ENCODE data around the gene ASTL. TPM values are rescaled to one million over a fixed set of nuclear protein-coding genes. Genes with fewer than 3 reads are reported as not detected.

ASTL gene
- total RNA-seq, 1 donor from 2014 or later = not detected

DNA sequence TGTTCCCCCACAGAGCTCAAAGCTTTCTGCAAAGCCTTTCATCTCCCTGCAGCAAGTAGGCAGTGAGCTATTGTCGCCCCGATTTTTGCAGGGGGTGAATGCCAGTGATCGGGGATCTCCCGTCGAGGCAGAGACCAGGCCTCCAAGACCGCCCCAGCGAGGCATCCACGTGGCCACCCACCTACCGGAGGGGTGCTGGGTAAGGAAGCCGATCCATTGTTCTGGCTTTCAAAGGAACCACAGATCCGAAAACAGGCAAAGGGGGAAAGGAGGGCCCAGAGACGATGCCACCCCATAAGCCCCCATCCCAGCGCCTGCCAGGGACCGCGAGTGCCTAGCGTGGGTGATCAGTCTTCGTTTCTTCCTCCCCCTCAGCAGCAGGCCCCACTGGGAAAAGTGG is 24.4 kb downstream of the ASTL start:
- peak overlapping the region in 1 of 3 donors; percentile 45 for H3K4me3 ChIP-seq (ENCODE audit: low read length in 3 of 3)
- H3K27me3 ChIP-seq (ENCODE audit: control insufficient read depth in 3 of 3, insufficient read depth in 3 of 3, low read length in 3 of 3) = peaks cover 29 to 52% (median 39%) of the 10 kb centered on the region in 3 donors
- no peaks in the 10 kb centered on the region for H3K36me3 ChIP-seq (ENCODE audit: control insufficient read depth in 3 of 3, insufficient read depth in 3 of 3, low read length in 3 of 3)
- peak overlapping the region in 2 of 3 donors; percentile 14 to 66 for H3K9ac ChIP-seq (ENCODE audit: low read depth in 1 of 3, low read length in 3 of 3)
- no peaks in the 10 kb centered on the region for H3K9me3 ChIP-seq (ENCODE audit: control insufficient read depth in 3 of 3, low read length in 3 of 3)
- H3K4me1 ChIP-seq (ENCODE audit: control insufficient read depth in 3 of 3, insufficient read depth in 3 of 3, low read length in 3 of 3) = peaks cover 23 to 26% (median 23%) of the 10 kb centered on the region in 3 donors
- peak overlapping the region; percentile 7 for H3K27ac ChIP-seq (ENCODE audit: low read depth, low read length)

- peak overlapping the region in 2 of 3 donors; percentile 25 to 45 for H3K9ac ChIP-seq (ENCODE audit: low read depth in 1 of 3, low read length in 3 of 3)
- peak overlapping the region in 1 of 3 donors; percentile 29 for H3K4me3 ChIP-seq (ENCODE audit: low read length in 3 of 3)
- no peaks in the 10 kb centered on the region for H3K9me3 ChIP-seq (ENCODE audit: control insufficient read depth in 3 of 3, low read length in 3 of 3)
- H3K27me3 ChIP-seq (ENCODE audit: control insufficient read depth in 3 of 3, insufficient read depth in 3 of 3, low read length in 3 of 3) = peaks cover 29 to 56% (median 38%) of the 10 kb centered on the region in 3 donors
- no peak overlapping the region for H3K27ac ChIP-seq (ENCODE audit: low read depth, low read length)
- H3K36me3 ChIP-seq (ENCODE audit: control insufficient read depth in 3 of 3, insufficient read depth in 3 of 3, low read length in 3 of 3) = no peaks in the 10 kb centered on the region
- peaks cover 17 to 26% (median 25%) of the 10 kb centered on the region in 3 donors for H3K4me1 ChIP-seq (ENCODE audit: control insufficient read depth in 3 of 3, insufficient read depth in 3 of 3, low read length in 3 of 3)
Observed at GRCh38 chr2:96113367-96113677, 25.0 kb downstream of the ASTL start.

GRCh38 chr2:96112501-96113366 is 25.6 kb downstream of the ASTL start:
- no peaks in the 10 kb centered on the region for H3K9me3 ChIP-seq (ENCODE audit: control insufficient read depth in 3 of 3, low read length in 3 of 3)
- peaks cover 11 to 25% (median 20%) of the 10 kb centered on the region in 3 donors for H3K4me1 ChIP-seq (ENCODE audit: control insufficient read depth in 3 of 3, insufficient read depth in 3 of 3, low read length in 3 of 3)
- H3K27ac ChIP-seq (ENCODE audit: low read depth, low read length) = no peak overlapping the region
- no peaks in the 10 kb centered on the region for H3K36me3 ChIP-seq (ENCODE audit: control insufficient read depth in 3 of 3, insufficient read depth in 3 of 3, low read length in 3 of 3)
- H3K27me3 ChIP-seq (ENCODE audit: control insufficient read depth in 3 of 3, insufficient read depth in 3 of 3, low read length in 3 of 3) = peaks cover 29 to 55% (median 37%) of the 10 kb centered on the region in 3 donors
- H3K4me3 ChIP-seq (ENCODE audit: low read length in 3 of 3) = peak overlapping the region in 1 of 3 donors; percentile 29
- peak overlapping the region in 2 of 3 donors; percentile 25 to 45 for H3K9ac ChIP-seq (ENCODE audit: low read depth in 1 of 3, low read length in 3 of 3)

GRCh38 chr2:96111823-96112500 is 26.3 kb downstream of the ASTL start:
- Histone ChIP-seq H3K27me3 (ENCODE audit: control insufficient read depth in 3 of 3, insufficient read depth in 3 of 3, low read length in 3 of 3) (peaks cover 25 to 49% (median 31%) of the 10 kb centered on the region in 3 donors), H3K4me1 (ENCODE audit: control insufficient read depth in 3 of 3, insufficient read depth in 3 of 3, low read length in 3 of 3) (peaks cover 4 to 22% (median 18%) of the 10 kb centered on the region in 3 donors), H3K27ac (ENCODE audit: low read depth, low read length) (no peak overlapping the region)

GRCh38 chr2:96111257-96111640 is 27.1 kb downstream of the ASTL start:
- Histone ChIP-seq H3K9ac (ENCODE audit: low read depth in 1 of 3, low read length in 3 of 3) (no peak overlapping the region), H3K27ac (ENCODE audit: low read depth, low read length) (no peak overlapping the region), H3K27me3 (ENCODE audit: control insufficient read depth in 3 of 3, insufficient read depth in 3 of 3, low read length in 3 of 3) (peaks cover 25 to 49% (median 27%) of the 10 kb centered on the region in 3 donors), H3K9me3 (ENCODE audit: control insufficient read depth in 3 of 3, low read length in 3 of 3) (no peaks in the 10 kb centered on the region), H3K36me3 (ENCODE audit: control insufficient read depth in 3 of 3, insufficient read depth in 3 of 3, low read length in 3 of 3) (no peaks in the 10 kb centered on the region), H3K4me1 (ENCODE audit: control insufficient read depth in 3 of 3, insufficient read depth in 3 of 3, low read length in 3 of 3) (peaks cover 4 to 22% (median 18%) of the 10 kb centered on the region in 3 donors), H3K4me3 (ENCODE audit: low read length in 3 of 3) (no peak overlapping the region)

More at GRCh38 chr2:96111823-96112500, 26.3 kb downstream of the ASTL start:
- no peaks in the 10 kb centered on the region for H3K36me3 ChIP-seq (ENCODE audit: control insufficient read depth in 3 of 3, insufficient read depth in 3 of 3, low read length in 3 of 3)
- no peak overlapping the region for H3K9ac ChIP-seq (ENCODE audit: low read depth in 1 of 3, low read length in 3 of 3)
- no peaks in the 10 kb centered on the region for H3K9me3 ChIP-seq (ENCODE audit: control insufficient read depth in 3 of 3, low read length in 3 of 3)
- no peak overlapping the region for H3K4me3 ChIP-seq (ENCODE audit: low read length in 3 of 3)

- Histone ChIP-seq H3K4me3 (ENCODE audit: low read length in 3 of 3) (no peak overlapping the region), H3K27me3 (ENCODE audit: control insufficient read depth in 3 of 3, insufficient read depth in 3 of 3, low read length in 3 of 3) (peaks cover 20 to 44% (median 22%) of the 10 kb centered on the region in 3 donors), H3K36me3 (ENCODE audit: control insufficient read depth in 3 of 3, insufficient read depth in 3 of 3, low read length in 3 of 3) (no peaks in the 10 kb centered on the region), H3K4me1 (ENCODE audit: control insufficient read depth in 3 of 3, insufficient read depth in 3 of 3, low read length in 3 of 3) (peaks cover 0 to 22% (median 18%) of the 10 kb centered on the region in 3 donors), H3K9ac (ENCODE audit: low read depth in 1 of 3, low read length in 3 of 3) (no peak overlapping the region), H3K9me3 (ENCODE audit: control insufficient read depth in 3 of 3, low read length in 3 of 3) (peaks cover 0 to 3% (median 0%) of the 10 kb centered on the region in 3 donors), H3K27ac (ENCODE audit: low read depth, low read length) (no peak overlapping the region)
Observed at GRCh38 chr2:96110621-96111256, 27.6 kb downstream of the ASTL start.

DNA sequence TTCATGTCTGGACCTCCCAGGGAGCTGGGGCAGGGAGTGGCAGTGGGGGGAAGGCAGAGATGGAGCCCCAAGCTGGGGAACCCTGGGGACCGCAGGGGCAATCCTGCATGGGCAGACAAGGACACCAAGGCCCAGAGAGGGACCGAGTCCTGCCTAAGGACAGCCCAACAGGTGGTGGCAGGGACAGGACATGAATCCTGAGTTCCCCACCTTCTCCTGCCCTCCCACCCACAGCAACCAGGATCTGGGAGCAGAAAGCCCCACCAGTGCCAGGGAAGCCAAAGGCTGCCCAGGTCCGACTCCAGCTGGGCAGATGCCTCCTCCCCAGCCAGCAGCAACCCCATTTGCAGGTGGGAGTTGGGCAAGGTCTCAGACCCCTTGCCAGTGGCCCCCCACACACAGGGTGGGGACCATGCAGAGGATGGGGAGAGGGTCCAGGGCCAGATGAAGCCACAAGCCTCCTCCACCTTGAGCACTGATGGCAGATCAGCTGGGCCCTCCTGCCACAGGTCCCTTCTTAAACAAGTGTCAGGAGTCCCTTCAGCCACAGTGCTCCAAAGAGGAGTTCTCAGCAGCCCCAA is 28.3 kb downstream of the ASTL start:
- Histone ChIP-seq H3K4me1 (ENCODE audit: control insufficient read depth in 3 of 3, insufficient read depth in 3 of 3, low read length in 3 of 3) (peaks cover 0 to 22% (median 18%) of the 10 kb centered on the region in 3 donors), H3K27ac (ENCODE audit: low read depth, low read length) (peak overlapping the region; percentile 64)

GRCh38 chr2:96109361-96109680 is 29.0 kb downstream of the ASTL start:
- Histone ChIP-seq H3K4me3 (ENCODE audit: low read length in 3 of 3) (peak overlapping the region in 2 of 3 donors; percentile 14 to 29), H3K9ac (ENCODE audit: low read depth in 1 of 3, low read length in 3 of 3) (peak overlapping the region in 1 of 3 donors; percentile 25), H3K36me3 (ENCODE audit: control insufficient read depth in 3 of 3, insufficient read depth in 3 of 3, low read length in 3 of 3) (no peaks in the 10 kb centered on the region), H3K9me3 (ENCODE audit: control insufficient read depth in 3 of 3, low read length in 3 of 3) (peaks cover 0 to 9% (median 4%) of the 10 kb centered on the region in 3 donors), H3K27ac (ENCODE audit: low read depth, low read length) (peak overlapping the region; percentile 64), H3K4me1 (ENCODE audit: control insufficient read depth in 3 of 3, insufficient read depth in 3 of 3, low read length in 3 of 3) (peaks cover 0 to 25% (median 18%) of the 10 kb centered on the region in 3 donors), H3K27me3 (ENCODE audit: control insufficient read depth in 3 of 3, insufficient read depth in 3 of 3, low read length in 3 of 3) (peaks cover 9 to 30% (median 11%) of the 10 kb centered on the region in 3 donors)

More for the DNA sequence above, 28.3 kb downstream of the ASTL start:
- H3K36me3 ChIP-seq (ENCODE audit: control insufficient read depth in 3 of 3, insufficient read depth in 3 of 3, low read length in 3 of 3) = no peaks in the 10 kb centered on the region
- no peak overlapping the region for H3K9ac ChIP-seq (ENCODE audit: low read depth in 1 of 3, low read length in 3 of 3)
- peaks cover 0 to 9% (median 4%) of the 10 kb centered on the region in 3 donors for H3K9me3 ChIP-seq (ENCODE audit: control insufficient read depth in 3 of 3, low read length in 3 of 3)
- peaks cover 14 to 37% (median 16%) of the 10 kb centered on the region in 3 donors for H3K27me3 ChIP-seq (ENCODE audit: control insufficient read depth in 3 of 3, insufficient read depth in 3 of 3, low read length in 3 of 3)
- H3K4me3 ChIP-seq (ENCODE audit: low read length in 3 of 3) = no peak overlapping the region

GRCh38 chr2:96108541-96109360 is 29.6 kb downstream of the ASTL start:
- Histone ChIP-seq H3K36me3 (ENCODE audit: control insufficient read depth in 3 of 3, insufficient read depth in 3 of 3, low read length in 3 of 3) (no peaks in the 10 kb centered on the region), H3K4me1 (ENCODE audit: control insufficient read depth in 3 of 3, insufficient read depth in 3 of 3, low read length in 3 of 3) (peaks cover 0 to 26% (median 18%) of the 10 kb centered on the region in 3 donors), H3K4me3 (ENCODE audit: low read length in 3 of 3) (peak overlapping the region in 2 of 3 donors; percentile 6 to 14), H3K9me3 (ENCODE audit: control insufficient read depth in 3 of 3, low read length in 3 of 3) (peaks cover 0 to 9% (median 4%) of the 10 kb centered on the region in 3 donors), H3K27me3 (ENCODE audit: control insufficient read depth in 3 of 3, insufficient read depth in 3 of 3, low read length in 3 of 3) (peaks cover 7 to 25% (median 8%) of the 10 kb centered on the region in 3 donors), H3K27ac (ENCODE audit: low read depth, low read length) (peak overlapping the region; percentile 64), H3K9ac (ENCODE audit: low read depth in 1 of 3, low read length in 3 of 3) (peak overlapping the region in 2 of 3 donors; percentile 20 to 25)

Measured in skeletal muscle tissue (tissue), 4 donors.